Stomach (tissue), 4 donors: ENCODE results near the gene IQCH.

ENCODE experiments used
- CTCF ChIP-seq, 7 experiments: fragments of 450-650 bp in 4 of 7; fragments of 200-600 bp in 3 of 7; sonication (generic) in 3 of 7; IDR thresholded peaks; one replicate each; pipeline ENCODE4 v1.5.1; 2016 to 2019; ENCODE audit warnings: antibody characterized with exemption in 7 of 7, control low read depth in 2 of 7, mild to moderate bottlenecking in 1 of 7
- EP300 ChIP-seq: sonication (generic); formaldehyde crosslinking; IDR thresholded peaks from one replicate; pipeline ENCODE4 v1.6.1; 2017; ENCODE audit warnings: antibody characterized with exemption
- POLR2A ChIP-seq, 4 donors: fragments of 450-650 bp; IDR thresholded peaks; one replicate each; pipeline ENCODE4 v1.6.1; 2016; ENCODE audit warnings: antibody characterized with exemption in 4 of 4, control low read depth in 2 of 4, mild to moderate bottlenecking in 1 of 4, moderate library complexity in 1 of 4
- POLR2AphosphoS5 ChIP-seq, 3 donors: sonication (generic); formaldehyde crosslinking; IDR thresholded peaks; one replicate each; pipeline ENCODE4 v1.6.1; 2016; ENCODE audit warnings: antibody characterized with exemption in 3 of 3

GRCh38 chr15:67399925-67400324, 145.3 kb downstream of the IQCH start:
- TF ChIP-seq CTCF (IDR thresholded peaks at IDR 0.05) (no peak), POLR2A (IDR thresholded peaks at IDR 0.05) (no peak), POLR2AphosphoS5 (IDR thresholded peaks at IDR 0.05) (peak in 1 of 3 donors; percentile 13), EP300 (no peak)
